Measurements from ENCODE around the gene ZNF584.

Gene ZNF584

GRCh38 chr19:58451358-58452101 lies 43.1 kb downstream of the ZNF584 start, which contains the start of gene ZNF324B:
ZNF324B (plus strand) TSS chr19:58451622; CDS start chr19:58453702, 2,080 bp downstream.
- Histone ChIP-seq H3K9me3 (ENCODE audit: insufficient read depth, low read depth, low read length) (peaks cover 20% of the 10 kb centered on the region), H3K4me1 (ENCODE audit: insufficient read depth, low read length) (no peaks in the 10 kb centered on the region), H3K9ac (ENCODE audit: low read depth, low read length) (peak within 1 kb of the TSS; percentile 36; the same call in 1 of the 2 replicates), H3K4me3 (ENCODE audit: low read length) (peak within 1 kb of the TSS; percentile 63), H3K27ac (ENCODE audit: low read depth, low read length) (no peak within 1 kb of the TSS), H3K36me3 (ENCODE audit: insufficient read depth, low read length) (no peaks in the 10 kb centered on the region), H3K27me3 (ENCODE audit: insufficient read depth, low read length) (peaks cover 31% of the 10 kb centered on the region)
- WGBS, result under 1% methylated on average over 79 of the region's 79 CpGs

- no peaks in the 10 kb centered on the region for H3K36me3 ChIP-seq (ENCODE audit: insufficient read depth, low read length)
- 91% methylated on average over 6 of the region's 6 CpGs for WGBS
- no peak overlapping the region for H3K9ac ChIP-seq (ENCODE audit: low read depth, low read length)
These were observed 45.3 kb downstream of the ZNF584 start for GRCh38 chr19:58453743-58454142.

GRCh38 chr19:58455306-58455705 lies 46.9 kb downstream of the ZNF584 start:
- Histone ChIP-seq H3K4me3 (ENCODE audit: low read length) (no peak overlapping the region), H3K36me3 (ENCODE audit: insufficient read depth, low read length) (no peaks in the 10 kb centered on the region), H3K9ac (ENCODE audit: low read depth, low read length) (no peak overlapping the region), H3K9me3 (ENCODE audit: insufficient read depth, low read depth, low read length) (no peaks in the 10 kb centered on the region), H3K4me1 (ENCODE audit: insufficient read depth, low read length) (no peaks in the 10 kb centered on the region), H3K27me3 (ENCODE audit: insufficient read depth, low read length) (peaks cover 24% of the 10 kb centered on the region), H3K27ac (ENCODE audit: low read depth, low read length) (no peak overlapping the region)
- 95% methylated on average over 17 of the region's 21 CpGs for WGBS

More at GRCh38 chr19:58453743-58454142, 45.3 kb downstream of the ZNF584 start:
- Histone ChIP-seq H3K27me3 (ENCODE audit: insufficient read depth, low read length) (peaks cover 31% of the 10 kb centered on the region), H3K4me3 (ENCODE audit: low read length) (no peak overlapping the region), H3K9me3 (ENCODE audit: insufficient read depth, low read depth, low read length) (peaks cover 9% of the 10 kb centered on the region), H3K27ac (ENCODE audit: low read depth, low read length) (no peak overlapping the region), H3K4me1 (ENCODE audit: insufficient read depth, low read length) (no peaks in the 10 kb centered on the region)

GRCh38 chr19:58456111-58456510 lies 47.7 kb downstream of the ZNF584 start:
- Histone ChIP-seq H3K36me3 (ENCODE audit: insufficient read depth, low read length) (no peaks in the 10 kb centered on the region), H3K9me3 (ENCODE audit: insufficient read depth, low read depth, low read length) (no peaks in the 10 kb centered on the region), H3K9ac (ENCODE audit: low read depth, low read length) (no peak overlapping the region), H3K27me3 (ENCODE audit: insufficient read depth, low read length) (peaks cover 16% of the 10 kb centered on the region), H3K4me3 (ENCODE audit: low read length) (no peak overlapping the region), H3K27ac (ENCODE audit: low read depth, low read length) (no peak overlapping the region), H3K4me1 (ENCODE audit: insufficient read depth, low read length) (no peaks in the 10 kb centered on the region)
- WGBS, result 97% methylated on average over 35 of the region's 35 CpGs

GRCh38 chr19:58460039-58460438 lies 51.6 kb downstream of the ZNF584 start:
- Histone ChIP-seq H3K36me3 (ENCODE audit: insufficient read depth, low read length) (no peaks in the 10 kb centered on the region), H3K9ac (ENCODE audit: low read depth, low read length) (no peak overlapping the region), H3K4me3 (ENCODE audit: low read length) (no peak overlapping the region), H3K27me3 (ENCODE audit: insufficient read depth, low read length) (no peaks in the 10 kb centered on the region), H3K27ac (ENCODE audit: low read depth, low read length) (no peak overlapping the region), H3K4me1 (ENCODE audit: insufficient read depth, low read length) (no peaks in the 10 kb centered on the region), H3K9me3 (ENCODE audit: insufficient read depth, low read depth, low read length) (no peaks in the 10 kb centered on the region)
- WGBS, result 97% methylated on average over 2 of the region's 2 CpGs

GRCh38 chr19:58466089-58466759 lies 57.8 kb downstream of the ZNF584 start:
- 46% methylated on average over 20 of the region's 20 CpGs for WGBS
- H3K9me3 ChIP-seq (ENCODE audit: insufficient read depth, low read depth, low read length), result no peaks in the 10 kb centered on the region
- peaks cover 14% of the 10 kb centered on the region for H3K27me3 ChIP-seq (ENCODE audit: insufficient read depth, low read length)
- no peaks in the 10 kb centered on the region for H3K4me1 ChIP-seq (ENCODE audit: insufficient read depth, low read length)
- H3K4me3 ChIP-seq (ENCODE audit: low read length), result peak overlapping the region; percentile 79
- H3K9ac ChIP-seq (ENCODE audit: low read depth, low read length), result no peak overlapping the region
- peaks cover 7% of the 10 kb centered on the region; the same call in 1 of the 2 replicates for H3K36me3 ChIP-seq (ENCODE audit: insufficient read depth, low read length)
- H3K27ac ChIP-seq (ENCODE audit: low read depth, low read length), result no peak overlapping the region

GRCh38 chr19:58466760-58467589 lies 58.5 kb downstream of the ZNF584 start, which contains the start of gene ZNF324:
ZNF324 (plus strand) TSS chr19:58467080; CDS start chr19:58469186, 2,106 bp downstream.
- Histone ChIP-seq H3K36me3 (ENCODE audit: insufficient read depth, low read length) (peaks cover 10% of the 10 kb centered on the region; the same call in 1 of the 2 replicates), H3K9me3 (ENCODE audit: insufficient read depth, low read depth, low read length) (no peaks in the 10 kb centered on the region), H3K4me1 (ENCODE audit: insufficient read depth, low read length) (no peaks in the 10 kb centered on the region), H3K9ac (ENCODE audit: low read depth, low read length) (peak within 1 kb of the TSS; percentile 46), H3K27ac (ENCODE audit: low read depth, low read length) (peak within 1 kb of the TSS; percentile 18; the same call in 1 of the 2 replicates), H3K27me3 (ENCODE audit: insufficient read depth, low read length) (peaks cover 14% of the 10 kb centered on the region), H3K4me3 (ENCODE audit: low read length) (peak within 1 kb of the TSS; percentile 79)
- under 1% methylated on average over 92 of the region's 92 CpGs for WGBS

Measured in HUES64 (cell line).